GM18909 (cell line): Measurements from ENCODE around the gene ABCD3.
A peak's percentile ranks its signal among the peaks of the same experiment; 100 is the strongest.

Source experiments
- ATAC-seq: cut with Tn5 transposase; IDR thresholded peaks from one replicate; pipeline ENCODE4 v1.9.1; 2021; ENCODE audit warnings: mild to moderate bottlenecking; ENCODE audit not compliant: unreplicated experiment, poor library complexity

The ABCD3 gene

GRCh38 chr1:94522304-94522703, 104.1 kb downstream of the ABCD3 start:
- no peak for ATAC-seq

- ATAC-seq = no peak
Observed at GRCh38 chr1:94524531-94524930, 106.3 kb downstream of the ABCD3 start.

GRCh38 chr1:94526152-94526980, 108.2 kb downstream of the ABCD3 start:
- ATAC-seq = no peak

GRCh38 chr1:94527447-94528031, 109.3 kb downstream of the ABCD3 start:
- no peak for ATAC-seq

GRCh38 chr1:94528299-94528698, 110.1 kb downstream of the ABCD3 start:
- ATAC-seq = no peak

GRCh38 chr1:94528826-94529225, 110.6 kb downstream of the ABCD3 start:
- no peak for ATAC-seq

- no peak for ATAC-seq
Observed at GRCh38 chr1:94529416-94529815, 111.2 kb downstream of the ABCD3 start.

- no peak for ATAC-seq
Observed at GRCh38 chr1:94530373-94530878, 112.2 kb downstream of the ABCD3 start.

GRCh38 chr1:94531664-94532063, 113.5 kb downstream of the ABCD3 start:
- no peak for ATAC-seq

- no peak for ATAC-seq
Observed at GRCh38 chr1:94532077-94532476, 113.9 kb downstream of the ABCD3 start.

GRCh38 chr1:94535095-94535494, 116.9 kb downstream of the ABCD3 start:
- ATAC-seq = no peak

- ATAC-seq = no peak
Observed at GRCh38 chr1:94535879-94536278, 117.7 kb downstream of the ABCD3 start.

- no peak for ATAC-seq
Observed at GRCh38 chr1:94537254-94537653, 119.1 kb downstream of the ABCD3 start.

- no peak for ATAC-seq
Observed at GRCh38 chr1:94538243-94538827, 120.1 kb downstream of the ABCD3 start.

- ATAC-seq = no peak
Observed at GRCh38 chr1:94539496-94539895, 121.3 kb downstream of the ABCD3 start.

GRCh38 chr1:94540440-94541245, 122.5 kb downstream of the ABCD3 start:
- no peak for ATAC-seq

GRCh38 chr1:94541246-94542087, 123.3 kb downstream of the ABCD3 start, which contains the start of gene F3:
F3 (minus strand) TSS chr1:94541759; CDS start chr1:94541636, 123 bp downstream.
- ATAC-seq = peak; percentile 82

- ATAC-seq = peak; percentile 24
Observed at GRCh38 chr1:94542088-94542870, 124.1 kb downstream of the ABCD3 start.

- no peak for ATAC-seq
Observed at GRCh38 chr1:94543001-94543400, 124.8 kb downstream of the ABCD3 start.
